PFSK-1 (cell line): ENCODE data around the gene MAST2.

Experiments
- FOXP2 ChIP-seq: optimal IDR thresholded peaks from 2 replicates; pipeline ENCODE3; 2011; ENCODE audit warnings: borderline replicate concordance, control low read depth, inconsistent platforms; ENCODE audit not compliant: insufficient read depth; ENCODE audit errors: extremely low read length, extremely low read depth
- POLR2AphosphoS5 ChIP-seq: IDR thresholded peaks from 2 replicates; pipeline ENCODE4 v1.6.1; 2012; ENCODE audit warnings: low read depth, mild to moderate bottlenecking, control low read depth, low read length, moderate library complexity
- REST ChIP-seq, 2 experiments: IDR thresholded peaks; 2 replicates each; pipeline versions ENCODE4 v1.6.1 to v1.8.0; 2011 to 2012; ENCODE audit warnings: low read depth in 2 of 2, low read length in 2 of 2, control low read depth in 1 of 2, inconsistent platforms in 1 of 2, mild to moderate bottlenecking in 1 of 2, moderate library complexity in 1 of 2; ENCODE audit not compliant: insufficient read depth in 1 of 2
- SIN3A ChIP-seq: IDR thresholded peaks from 2 replicates; pipeline ENCODE4 v1.6.1; 2012; ENCODE audit warnings: mild to moderate bottlenecking, low read length, moderate library complexity, borderline replicate concordance; ENCODE audit not compliant: insufficient read depth
- TAF1 ChIP-seq: IDR thresholded peaks from 2 replicates; pipeline ENCODE4 v1.6.1; 2012; ENCODE audit warnings: low read length, control low read depth, borderline replicate concordance; ENCODE audit not compliant: insufficient read depth

MAST2 gene

GRCh38 chr1:45943185-45943584, 139.8 kb downstream of the MAST2 start:
- TF ChIP-seq TAF1 = no peak
- TF ChIP-seq REST (IDR thresholded peaks at IDR 0.05; ENCODE audit: insufficient read depth in 1 of 2, low read depth in 2 of 2, low read length in 2 of 2) = no peak
- no peak for TF ChIP-seq SIN3A
- TF ChIP-seq FOXP2 = no peak
- no peak for TF ChIP-seq POLR2AphosphoS5

DNA sequence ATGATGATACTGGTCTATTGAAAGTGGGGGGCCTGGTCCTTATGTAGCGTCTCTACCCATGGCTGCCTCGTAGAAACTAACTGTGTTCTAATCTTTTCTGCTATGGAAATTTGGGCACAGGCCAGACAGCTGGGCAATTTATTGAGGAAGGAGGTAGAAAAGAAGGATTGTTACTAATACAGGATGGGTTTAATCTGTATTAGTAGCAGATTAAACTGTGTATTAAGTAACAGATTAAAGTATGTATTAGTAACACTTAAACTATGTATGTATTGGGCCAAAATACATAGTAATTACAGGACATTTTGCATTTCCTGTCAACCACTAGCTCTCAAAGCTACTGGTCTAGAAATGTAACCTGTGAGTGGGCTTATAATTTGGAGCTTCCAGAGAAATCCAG, 142.0 kb downstream of the MAST2 start:
- TF ChIP-seq REST (IDR thresholded peaks at IDR 0.05; ENCODE audit: insufficient read depth in 1 of 2, low read depth in 2 of 2, low read length in 2 of 2) = no peak
- no peak for TF ChIP-seq POLR2AphosphoS5

DNA sequence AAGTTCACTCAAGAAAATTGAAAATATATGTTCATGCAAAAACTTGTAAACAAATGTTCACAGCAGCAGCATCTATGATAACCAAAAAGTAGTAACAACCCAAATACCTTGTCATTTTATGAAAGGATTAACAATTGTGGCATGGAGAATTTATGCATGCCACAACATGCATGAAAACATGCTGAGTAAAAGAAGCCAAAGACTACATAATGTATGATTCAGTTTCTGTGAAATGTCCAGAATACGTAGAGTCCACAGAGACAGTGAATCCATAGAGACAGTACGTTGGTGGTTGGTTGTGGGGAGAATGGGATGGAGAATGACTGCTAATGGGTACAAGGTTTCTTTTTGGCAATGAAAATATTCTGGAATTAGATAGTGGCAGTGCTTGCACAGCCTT, 148.7 kb downstream of the MAST2 start:
- TF ChIP-seq REST (IDR thresholded peaks at IDR 0.05; ENCODE audit: insufficient read depth in 1 of 2, low read depth in 2 of 2, low read length in 2 of 2) (no peak), TAF1 (no peak), SIN3A (no peak), POLR2AphosphoS5 (no peak), FOXP2 (no peak)

GRCh38 chr1:45953934-45954847, 150.8 kb downstream of the MAST2 start:
- TF ChIP-seq SIN3A (no peak), FOXP2 (no peak), TAF1 (no peak), POLR2AphosphoS5 (no peak), REST (IDR thresholded peaks at IDR 0.05; ENCODE audit: insufficient read depth in 1 of 2, low read depth in 2 of 2, low read length in 2 of 2) (no peak)
